Natural killer cell (primary cell): ENCODE data around the gene ERO1A. TPM values are rescaled to one million over a fixed set of nuclear protein-coding genes. Genes with fewer than 3 reads are reported as not detected.

ENCODE experiments used
- ATAC-seq, 3 donors: fragments of 150-1000 bp in 2 of 3; fragments of 200-7000 bp in 1 of 3; cut with Tn5 transposase; 1 replicate in 1 of 3; 2 replicates in 2 of 3; pipeline ENCODE4 v1.10.0; 2021; ENCODE audit warnings: mild to moderate bottlenecking in 2 of 3, moderate library complexity in 2 of 3
- DNase-seq, 2 donors: peaks; one replicate each; pipeline versions ENCODE4 v3.0.0 to v3.0.0-alpha.2; 2013 to 2021; ENCODE audit warnings: mixed read lengths in 1 of 2
- H3K27ac ChIP-seq: one replicate; pipeline ENCODE4 v1.5.1; 2013; ENCODE audit warnings: mild to moderate bottlenecking, low read length
- H3K27me3 ChIP-seq: one replicate; pipeline ENCODE4 v1.6.1; 2013; ENCODE audit warnings: low read length; ENCODE audit not compliant: control insufficient read depth, insufficient read depth
- H3K36me3 ChIP-seq: one replicate; pipeline ENCODE4 v1.6.1; 2013; ENCODE audit warnings: low read length; ENCODE audit not compliant: control insufficient read depth, insufficient read depth
- H3K4me1 ChIP-seq: one replicate; pipeline ENCODE4 v1.6.1; 2013; ENCODE audit warnings: low read length; ENCODE audit not compliant: control insufficient read depth, insufficient read depth
- H3K4me3 ChIP-seq: one replicate; pipeline ENCODE4 v1.5.1; 2013; ENCODE audit warnings: low read length
- H3K9me3 ChIP-seq: one replicate; pipeline ENCODE4 v1.6.1; 2013; ENCODE audit warnings: low read length; ENCODE audit not compliant: control insufficient read depth, insufficient read depth
- H3K27ac Mint-ChIP-seq, 2 donors: one replicate each; pipeline ENCODE4 v1.8.0; 2022; ENCODE audit warnings: mild to moderate bottlenecking in 2 of 2, mixed read lengths in 2 of 2, moderate library complexity in 1 of 2
- H3K27me3 Mint-ChIP-seq, 2 donors: one replicate each; pipeline ENCODE4 v1.8.0; 2022; ENCODE audit warnings: low read depth in 2 of 2, mixed read lengths in 2 of 2
- H3K36me3 Mint-ChIP-seq: one replicate; pipeline ENCODE4 v1.8.0; 2022; ENCODE audit warnings: mixed read lengths
- H3K4me1 Mint-ChIP-seq, 2 donors: one replicate each; pipeline ENCODE4 v1.8.0; 2022; ENCODE audit warnings: mixed read lengths in 2 of 2
- H3K4me3 Mint-ChIP-seq: one replicate; pipeline ENCODE4 v1.8.0; 2022; ENCODE audit warnings: mild to moderate bottlenecking, moderate library complexity, mixed read lengths
- H3K9me3 Mint-ChIP-seq, 2 donors: one replicate each; pipeline ENCODE4 v1.8.0; 2022; ENCODE audit warnings: mixed read lengths in 2 of 2
- WGBS: methylation state at CpG from one replicate; pipeline ENCODE4 v1.1.7; 2013; ENCODE audit warnings: missing lambda C conversion rate; ENCODE audit not compliant: insufficient coverage; 5-methylcytosine and 5-hydroxymethylcytosine counted together
- intact Hi-C: fragments of 100-400 bp; cut with micrococcal nuclease; formaldehyde crosslinking; loops from one replicate; pipeline ENCODE4 v1.14.2; 2022
- total RNA-seq, 4 donors: library from RNA; stranded (reverse); fragments of 120-200 nt in 1 of 4; gene quantifications; one replicate each; pipeline versions ENCODE4 v1.2.3 to v1.2.4, GENCODE V29; 2013 to 2022
- TF ChIP-seq, protein P1 (sequence below): fragments of 200-600 bp; IDR thresholded peaks from one replicate; pipeline ENCODE4 v1.8.0; 2022; ENCODE audit warnings: antibody characterized with exemption

ERO1A gene, protein sequence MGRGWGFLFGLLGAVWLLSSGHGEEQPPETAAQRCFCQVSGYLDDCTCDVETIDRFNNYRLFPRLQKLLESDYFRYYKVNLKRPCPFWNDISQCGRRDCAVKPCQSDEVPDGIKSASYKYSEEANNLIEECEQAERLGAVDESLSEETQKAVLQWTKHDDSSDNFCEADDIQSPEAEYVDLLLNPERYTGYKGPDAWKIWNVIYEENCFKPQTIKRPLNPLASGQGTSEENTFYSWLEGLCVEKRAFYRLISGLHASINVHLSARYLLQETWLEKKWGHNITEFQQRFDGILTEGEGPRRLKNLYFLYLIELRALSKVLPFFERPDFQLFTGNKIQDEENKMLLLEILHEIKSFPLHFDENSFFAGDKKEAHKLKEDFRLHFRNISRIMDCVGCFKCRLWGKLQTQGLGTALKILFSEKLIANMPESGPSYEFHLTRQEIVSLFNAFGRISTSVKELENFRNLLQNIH
- total RNA-seq: 10 to 100 TPM; 35.4 to 47.7 (median 42.5) TPM
- total RNA-seq (2013): 64.8 TPM

DNA sequence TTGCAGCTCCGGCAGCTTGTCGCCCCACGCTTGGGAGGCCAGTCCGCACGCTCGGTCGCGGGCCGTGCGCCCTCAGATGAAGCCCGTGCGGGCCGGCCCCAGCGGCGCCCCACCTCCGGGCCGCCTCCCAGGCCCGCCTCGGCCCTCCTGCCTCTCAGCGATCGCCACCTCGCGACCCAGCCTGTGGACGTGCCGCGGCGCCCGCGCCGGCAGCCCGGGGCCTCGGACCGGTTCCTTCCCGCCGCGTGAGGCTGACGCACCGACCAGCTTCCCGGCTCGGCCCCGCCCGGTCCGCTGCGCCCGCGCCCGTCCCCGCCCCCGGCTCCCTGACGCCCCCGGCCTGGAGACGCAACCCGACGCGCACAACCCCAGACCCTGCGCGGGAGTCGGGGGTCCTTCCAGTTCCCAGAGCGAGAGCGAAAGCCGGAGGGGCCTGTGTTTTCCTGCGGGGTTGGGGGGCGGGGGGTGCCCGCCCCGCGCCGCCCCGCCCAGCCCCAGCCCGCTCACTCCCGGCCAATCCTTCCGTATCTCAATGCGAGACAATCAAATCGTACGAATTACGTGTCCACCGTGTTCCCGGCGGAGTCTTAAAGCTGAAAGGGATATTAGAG, at the start of gene ERO1A:
TSS of gene ERO1A (minus strand) at position 78 of the 611 bp plus-strand sequence. CDS start at position 1, 77 bp downstream.
- Mint-ChIP-seq H3K9me3 (no peaks in the 10 kb centered on the region), H3K27ac (peak within 1 kb of the TSS; percentile 90 to 93), H3K4me1 (peaks cover 35 to 38% of the 10 kb centered on the region in 2 donors), H3K27me3 (no peaks in the 10 kb centered on the region), H3K36me3 (no peaks in the 10 kb centered on the region), H3K4me3 (peak within 1 kb of the TSS; percentile 99)
- Histone ChIP-seq H3K4me3 (peak within 1 kb of the TSS; percentile 92), H3K4me1 (peaks cover 18% of the 10 kb centered on the region), H3K9me3 (no peaks in the 10 kb centered on the region), H3K27ac (peak within 1 kb of the TSS; percentile 89), H3K27me3 (no peaks in the 10 kb centered on the region), H3K36me3 (no peaks in the 10 kb centered on the region)
- ATAC-seq (peak; percentile 81 to 83 (median 82)), DNase-seq (peak; percentile 68 to 75)
- WGBS: under 1% methylated on average over 78 of the region's 78 CpGs
- TF ChIP-seq, protein P1, sequence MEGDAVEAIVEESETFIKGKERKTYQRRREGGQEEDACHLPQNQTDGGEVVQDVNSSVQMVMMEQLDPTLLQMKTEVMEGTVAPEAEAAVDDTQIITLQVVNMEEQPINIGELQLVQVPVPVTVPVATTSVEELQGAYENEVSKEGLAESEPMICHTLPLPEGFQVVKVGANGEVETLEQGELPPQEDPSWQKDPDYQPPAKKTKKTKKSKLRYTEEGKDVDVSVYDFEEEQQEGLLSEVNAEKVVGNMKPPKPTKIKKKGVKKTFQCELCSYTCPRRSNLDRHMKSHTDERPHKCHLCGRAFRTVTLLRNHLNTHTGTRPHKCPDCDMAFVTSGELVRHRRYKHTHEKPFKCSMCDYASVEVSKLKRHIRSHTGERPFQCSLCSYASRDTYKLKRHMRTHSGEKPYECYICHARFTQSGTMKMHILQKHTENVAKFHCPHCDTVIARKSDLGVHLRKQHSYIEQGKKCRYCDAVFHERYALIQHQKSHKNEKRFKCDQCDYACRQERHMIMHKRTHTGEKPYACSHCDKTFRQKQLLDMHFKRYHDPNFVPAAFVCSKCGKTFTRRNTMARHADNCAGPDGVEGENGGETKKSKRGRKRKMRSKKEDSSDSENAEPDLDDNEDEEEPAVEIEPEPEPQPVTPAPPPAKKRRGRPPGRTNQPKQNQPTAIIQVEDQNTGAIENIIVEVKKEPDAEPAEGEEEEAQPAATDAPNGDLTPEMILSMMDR: no peak
- intact Hi-C loops: no loop called here

DNA sequence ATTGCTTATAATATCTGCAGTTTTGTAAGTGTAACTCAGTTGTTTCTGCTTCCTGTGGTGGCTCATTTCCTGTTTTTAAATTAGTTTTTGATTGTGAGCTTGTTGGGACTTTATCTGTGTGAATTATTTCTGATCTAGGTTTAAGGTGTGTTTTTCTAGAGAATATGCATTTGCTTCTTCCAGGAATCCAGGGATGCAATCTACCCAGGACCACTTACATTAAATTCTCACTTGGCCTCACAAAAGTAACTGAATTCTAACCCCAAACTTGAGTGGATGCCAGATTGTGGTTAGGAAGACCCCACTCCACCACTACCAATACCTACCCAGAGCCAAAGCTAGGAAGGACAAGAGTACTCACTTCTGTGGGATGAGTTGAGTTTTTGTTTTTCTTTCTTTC, 46.5 kb upstream of the ERO1A start:
- intact Hi-C loops: loop anchor here (1.0 kb wide), 1 partner anchor 12 kb away; the partner anchor contains the start of gene STYX
- H3K36me3 ChIP-seq: peaks cover 10% of the 10 kb centered on the region
- H3K4me3 ChIP-seq: peak overlapping the region; percentile 9
- Mint-ChIP-seq H3K27me3 (no peaks in the 10 kb centered on the region), H3K9me3 (no peaks in the 10 kb centered on the region), H3K36me3 (no peaks in the 10 kb centered on the region), H3K27ac (peak overlapping the region; percentile 93 to 96), H3K4me3 (peak overlapping the region; percentile 74), H3K4me1 (peaks cover 35 to 45% of the 10 kb centered on the region in 2 donors)
- peaks cover 18% of the 10 kb centered on the region for H3K4me1 ChIP-seq
- H3K27ac ChIP-seq: peak overlapping the region; percentile 88
- no peaks in the 10 kb centered on the region for H3K27me3 ChIP-seq
- H3K9me3 ChIP-seq: no peaks in the 10 kb centered on the region
- ATAC-seq (peak; percentile 18 to 38 (median 24)), DNase-seq (peak in 1 of 2 donors; percentile 63)
- TF ChIP-seq, protein P1: no peak

DNA sequence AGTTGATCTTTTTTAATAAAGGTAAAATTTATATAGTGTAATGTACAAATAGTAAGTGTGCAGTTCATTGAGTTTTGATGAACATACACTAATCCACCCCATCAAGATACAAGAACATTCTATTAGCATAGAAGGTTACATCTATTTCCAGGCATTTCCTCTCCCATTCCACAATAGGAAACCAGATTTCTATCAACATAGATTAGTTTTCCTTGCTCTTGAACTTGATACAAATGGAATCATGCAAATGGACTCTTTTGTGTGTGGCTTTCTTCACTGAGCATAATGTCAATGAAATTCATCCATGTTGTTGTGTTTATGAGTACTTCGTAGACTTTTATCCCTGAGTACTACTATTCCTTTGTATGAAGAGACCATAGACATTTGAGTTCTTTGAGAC, 45.4 kb upstream of the ERO1A start:
- Histone ChIP-seq H3K27ac (no peak overlapping the region), H3K36me3 (peaks cover 3% of the 10 kb centered on the region), H3K27me3 (no peaks in the 10 kb centered on the region), H3K4me1 (peaks cover 18% of the 10 kb centered on the region), H3K9me3 (no peaks in the 10 kb centered on the region), H3K4me3 (no peak overlapping the region)
- TF ChIP-seq, protein P1: no peak
- Mint-ChIP-seq H3K4me3 (peak overlapping the region; percentile 10), H3K9me3 (no peaks in the 10 kb centered on the region), H3K27me3 (no peaks in the 10 kb centered on the region), H3K27ac (peak overlapping the region; percentile 93 to 96), H3K36me3 (no peaks in the 10 kb centered on the region), H3K4me1 (peaks cover 45 to 56% of the 10 kb centered on the region in 2 donors)
- intact Hi-C loops: no loop called here
- WGBS: no CpG with 5 or more reads among the region's 1 CpG
- DNase-seq: no peak
- no peak for ATAC-seq
